ENCODE data around the gene ZNF407.

- TF ChIP-seq EZH2 (IDR thresholded peaks at IDR 0.05; ENCODE audit: borderline replicate concordance, low read length) = no peak
- TF ChIP-seq, protein P1, sequence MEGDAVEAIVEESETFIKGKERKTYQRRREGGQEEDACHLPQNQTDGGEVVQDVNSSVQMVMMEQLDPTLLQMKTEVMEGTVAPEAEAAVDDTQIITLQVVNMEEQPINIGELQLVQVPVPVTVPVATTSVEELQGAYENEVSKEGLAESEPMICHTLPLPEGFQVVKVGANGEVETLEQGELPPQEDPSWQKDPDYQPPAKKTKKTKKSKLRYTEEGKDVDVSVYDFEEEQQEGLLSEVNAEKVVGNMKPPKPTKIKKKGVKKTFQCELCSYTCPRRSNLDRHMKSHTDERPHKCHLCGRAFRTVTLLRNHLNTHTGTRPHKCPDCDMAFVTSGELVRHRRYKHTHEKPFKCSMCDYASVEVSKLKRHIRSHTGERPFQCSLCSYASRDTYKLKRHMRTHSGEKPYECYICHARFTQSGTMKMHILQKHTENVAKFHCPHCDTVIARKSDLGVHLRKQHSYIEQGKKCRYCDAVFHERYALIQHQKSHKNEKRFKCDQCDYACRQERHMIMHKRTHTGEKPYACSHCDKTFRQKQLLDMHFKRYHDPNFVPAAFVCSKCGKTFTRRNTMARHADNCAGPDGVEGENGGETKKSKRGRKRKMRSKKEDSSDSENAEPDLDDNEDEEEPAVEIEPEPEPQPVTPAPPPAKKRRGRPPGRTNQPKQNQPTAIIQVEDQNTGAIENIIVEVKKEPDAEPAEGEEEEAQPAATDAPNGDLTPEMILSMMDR (conservative IDR thresholded peaks at IDR 0.05 in 1 of 2, IDR thresholded peaks at IDR 0.05 in 1 of 2; ENCODE audit: extremely low read depth in 1 of 2, insufficient read depth in 1 of 2, low read depth in 1 of 2, low read length in 2 of 2) = no peak
Observed at GRCh38 chr18:74940856-74941255, 343.2 kb downstream of the ZNF407 start.
